ENCODE measurements around the gene TNS3.

Gene TNS3

GRCh38 chr7:47285860-47286491 is 295.9 kb downstream of the TNS3 start:
- no peak for DNase-seq (ENCODE audit: low read depth in 2 of 2)

GRCh38 chr7:47284691-47285635 is 296.9 kb downstream of the TNS3 start:
- no peak for DNase-seq (ENCODE audit: low read depth in 2 of 2)

- no peak for DNase-seq (ENCODE audit: low read depth in 2 of 2)
These were observed 298.3 kb downstream of the TNS3 start for GRCh38 chr7:47283497-47284131.

- DNase-seq (ENCODE audit: low read depth in 2 of 2) = no peak
These were observed 299.0 kb downstream of the TNS3 start for GRCh38 chr7:47282790-47283496.

- no peak for DNase-seq (ENCODE audit: low read depth in 2 of 2)
These were observed 299.8 kb downstream of the TNS3 start for GRCh38 chr7:47281966-47282643.

- DNase-seq (ENCODE audit: low read depth in 2 of 2) = no peak
These were observed 300.8 kb downstream of the TNS3 start for GRCh38 chr7:47281161-47281560.

- no peak for DNase-seq (ENCODE audit: low read depth in 2 of 2)
These were observed 301.8 kb downstream of the TNS3 start for GRCh38 chr7:47280114-47280513.

DNA sequence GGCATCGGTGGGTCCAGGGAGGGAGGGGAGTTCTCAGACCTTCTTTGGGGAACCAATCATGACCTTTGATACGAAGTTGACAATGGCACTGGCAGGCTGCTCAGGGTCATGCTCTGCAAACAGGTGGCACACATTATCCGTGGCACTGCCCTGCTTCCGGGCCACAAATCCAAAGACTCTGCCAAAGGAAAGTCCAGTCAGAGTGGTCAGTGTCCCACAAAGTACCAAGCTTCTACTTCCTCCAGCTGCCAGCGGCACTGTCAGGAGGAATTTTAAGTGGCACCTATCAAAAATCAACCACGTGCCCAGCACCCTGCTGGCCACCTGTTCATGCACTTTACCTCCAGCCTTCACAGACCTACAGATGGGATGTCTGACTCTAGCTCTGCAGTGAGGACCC is 303.9 kb downstream of the TNS3 start:
- no peak for DNase-seq (ENCODE audit: low read depth in 2 of 2)

- no peak for DNase-seq (ENCODE audit: low read depth in 2 of 2)
These were observed 304.6 kb downstream of the TNS3 start for GRCh38 chr7:47277321-47277781.

DNA sequence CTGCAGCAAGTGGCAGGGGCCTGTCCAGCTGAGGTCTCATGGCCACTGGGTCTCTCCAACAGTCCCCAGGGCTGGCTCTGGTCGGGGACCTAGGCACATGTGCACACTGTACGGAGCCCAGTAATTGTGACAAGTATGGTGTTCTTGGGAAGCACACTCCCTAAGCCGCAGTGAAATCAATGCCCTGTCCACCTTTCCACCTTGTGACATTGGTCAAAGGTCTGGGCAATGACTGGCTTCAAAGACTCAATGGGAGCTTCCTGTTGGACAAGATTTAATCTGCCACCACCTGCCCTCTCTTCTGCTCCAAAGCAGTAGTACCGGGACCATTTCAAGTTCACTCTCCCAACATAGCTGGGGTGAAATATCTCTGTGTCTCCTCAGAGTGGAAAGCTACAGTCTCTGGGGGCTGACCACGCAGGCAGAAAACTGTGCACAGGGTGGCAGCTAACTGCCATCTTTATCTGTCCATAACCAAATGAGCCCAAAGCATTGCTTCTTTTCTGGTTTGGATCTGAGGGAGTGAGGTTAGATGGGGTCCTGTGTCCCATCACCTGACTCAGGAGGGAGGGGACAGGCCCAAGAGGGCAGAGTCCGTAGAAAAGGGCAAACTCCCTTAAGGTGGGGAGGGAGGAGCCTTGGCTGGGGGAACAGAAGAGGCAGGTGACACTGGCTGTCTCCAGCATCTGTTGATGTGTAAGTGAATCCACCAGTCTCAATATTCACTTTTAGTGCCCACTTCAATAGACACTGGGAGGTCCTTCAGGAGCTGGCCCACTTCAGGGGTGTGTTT is 307.7 kb downstream of the TNS3 start:
- DNase-seq (ENCODE audit: low read depth in 2 of 2) = no peak

DNA sequence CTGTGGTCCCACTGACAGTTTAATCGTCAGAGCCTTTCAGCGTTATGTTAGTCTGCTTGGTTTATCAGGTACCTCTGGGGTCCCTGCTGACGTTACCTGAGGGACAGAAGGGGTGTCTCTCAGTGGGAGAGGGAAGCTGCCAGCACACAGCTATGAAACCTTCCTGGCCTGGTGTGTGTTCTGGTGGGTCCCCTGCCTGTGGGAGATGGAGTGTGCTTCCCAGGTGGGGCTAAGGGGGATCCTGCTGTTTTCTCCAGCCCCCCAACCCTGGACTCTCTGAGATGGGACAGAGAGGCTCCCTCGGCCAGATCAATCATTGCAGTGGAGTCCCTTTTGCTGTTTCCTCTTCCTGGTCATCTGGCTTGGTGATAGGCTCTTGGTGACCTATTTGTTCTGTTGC is 308.8 kb downstream of the TNS3 start:
- DNase-seq (ENCODE audit: low read depth in 2 of 2) = no peak

GRCh38 chr7:47271749-47272148 is 310.2 kb downstream of the TNS3 start:
- no peak for DNase-seq (ENCODE audit: low read depth in 2 of 2)

DNA sequence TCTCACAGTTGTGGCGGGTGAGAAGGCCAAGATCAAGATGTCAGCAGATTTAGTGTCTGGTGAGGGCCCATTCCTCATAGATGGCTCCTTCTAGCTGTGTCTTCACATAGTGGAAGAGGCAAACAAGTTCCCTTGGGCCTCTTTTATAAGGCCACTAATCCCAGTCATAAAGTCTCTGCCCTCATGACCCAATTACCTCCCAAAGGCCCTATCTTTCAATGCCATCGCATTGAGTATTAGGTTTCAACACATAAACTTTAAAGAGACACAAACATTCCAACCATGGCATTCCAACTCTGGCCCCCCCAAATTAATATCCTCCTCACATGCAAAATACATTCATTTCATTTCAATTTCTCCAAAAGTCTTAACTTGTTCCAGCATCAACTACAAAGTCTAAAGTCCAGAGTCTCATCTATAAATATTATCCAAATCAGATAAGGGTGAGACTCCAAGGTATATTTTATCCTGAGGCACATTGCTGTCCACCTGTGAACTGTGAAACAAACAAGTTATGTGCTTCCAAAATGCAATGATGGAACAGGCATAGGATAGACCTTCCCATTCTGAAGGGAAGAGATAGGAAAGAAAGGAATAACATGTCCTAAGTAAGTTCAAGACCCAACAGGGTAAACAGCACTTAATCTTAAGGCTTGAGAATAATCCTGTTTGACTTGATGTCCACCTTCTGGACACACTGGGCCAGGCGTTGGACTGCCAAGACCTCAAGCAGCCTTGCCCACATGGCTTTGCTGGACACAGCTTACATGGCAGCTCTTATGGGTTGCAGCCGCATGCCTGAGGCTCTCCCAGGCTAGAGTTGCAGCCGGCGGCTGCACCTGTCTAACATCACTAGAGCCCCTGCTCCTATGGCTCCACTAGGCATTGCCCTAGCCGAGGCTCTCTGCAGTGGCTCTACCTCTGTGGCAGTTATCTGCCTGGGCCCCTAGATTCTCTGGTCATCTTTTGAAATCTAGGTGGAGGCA is 312.8 kb downstream of the TNS3 start:
- DNase-seq (ENCODE audit: low read depth in 2 of 2) = no peak

GRCh38 chr7:47267346-47267745 is 314.6 kb downstream of the TNS3 start:
- no peak for DNase-seq (ENCODE audit: low read depth in 2 of 2)

DNA sequence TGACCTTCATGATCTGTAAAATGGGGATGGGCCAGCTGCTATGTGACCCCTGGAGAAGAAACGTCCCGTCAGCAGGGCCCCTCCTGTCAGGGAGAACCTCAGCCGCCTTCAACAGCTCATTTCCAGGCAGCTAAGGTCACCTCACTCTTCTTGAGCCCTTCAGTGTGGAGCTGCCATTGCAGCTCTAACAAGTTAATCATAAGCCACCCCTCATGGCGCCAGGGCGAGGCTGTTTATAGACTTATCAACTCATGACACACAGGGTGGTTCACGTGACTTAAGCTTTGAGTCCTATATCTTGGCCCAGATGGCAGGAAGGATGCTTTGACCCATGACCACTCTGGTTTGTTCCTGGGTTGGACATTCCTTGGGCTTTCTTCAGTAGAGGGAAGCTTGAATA is 315.1 kb downstream of the TNS3 start:
- no peak for DNase-seq (ENCODE audit: low read depth in 2 of 2)

- DNase-seq (ENCODE audit: low read depth in 2 of 2) = no peak
These were observed 315.7 kb downstream of the TNS3 start for GRCh38 chr7:47266131-47266706.

DNA sequence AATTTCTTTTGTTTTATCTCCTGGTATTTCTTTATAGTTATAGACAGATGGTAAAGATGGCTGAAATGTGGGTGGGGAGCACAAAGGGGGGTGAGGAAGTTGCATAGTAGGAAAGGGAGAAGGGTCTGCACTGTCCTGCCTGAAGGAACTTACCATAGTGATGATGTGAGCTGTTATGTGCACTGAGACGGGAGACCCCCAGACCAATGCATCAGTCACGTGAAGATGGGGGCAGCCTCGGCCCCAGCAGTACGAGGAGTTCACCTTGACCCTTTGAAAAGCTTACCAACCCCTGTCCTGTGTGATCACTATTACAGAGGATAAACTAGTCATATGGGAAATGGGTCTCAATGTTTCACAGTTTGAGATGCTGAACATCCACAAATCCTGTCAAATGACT is 316.3 kb downstream of the TNS3 start:
- no peak for DNase-seq (ENCODE audit: low read depth in 2 of 2)

DNA sequence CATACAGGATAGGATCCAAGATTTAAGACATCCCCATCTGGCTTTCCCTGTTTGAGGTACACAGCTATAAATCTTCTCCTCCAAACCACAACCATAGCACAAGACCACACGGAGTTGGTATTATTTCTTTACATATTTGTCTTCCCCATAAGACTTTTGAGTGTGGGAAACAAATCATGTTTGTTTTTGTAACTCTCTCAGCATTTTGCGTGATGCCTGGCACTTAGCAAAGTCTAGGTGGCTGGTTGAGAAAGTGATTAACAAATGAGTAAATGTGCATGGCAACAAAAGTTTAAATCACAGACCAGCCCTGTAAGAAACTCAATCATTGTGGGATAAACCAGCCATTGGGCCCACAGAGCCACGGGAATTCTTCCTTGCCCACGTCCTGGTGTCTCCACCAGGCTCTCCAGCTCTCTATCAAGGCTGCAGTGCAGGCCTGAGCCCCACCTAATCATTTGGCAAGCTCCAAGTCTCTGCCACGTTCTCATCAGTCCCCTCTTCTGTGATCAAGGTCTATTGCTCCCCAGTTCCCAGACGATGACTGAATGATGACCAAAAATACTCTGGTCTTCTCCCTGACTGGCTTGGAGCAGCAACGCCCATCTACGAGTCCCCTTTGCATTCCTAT is 317.8 kb downstream of the TNS3 start:
- DNase-seq (ENCODE audit: low read depth in 2 of 2) = no peak

DNA sequence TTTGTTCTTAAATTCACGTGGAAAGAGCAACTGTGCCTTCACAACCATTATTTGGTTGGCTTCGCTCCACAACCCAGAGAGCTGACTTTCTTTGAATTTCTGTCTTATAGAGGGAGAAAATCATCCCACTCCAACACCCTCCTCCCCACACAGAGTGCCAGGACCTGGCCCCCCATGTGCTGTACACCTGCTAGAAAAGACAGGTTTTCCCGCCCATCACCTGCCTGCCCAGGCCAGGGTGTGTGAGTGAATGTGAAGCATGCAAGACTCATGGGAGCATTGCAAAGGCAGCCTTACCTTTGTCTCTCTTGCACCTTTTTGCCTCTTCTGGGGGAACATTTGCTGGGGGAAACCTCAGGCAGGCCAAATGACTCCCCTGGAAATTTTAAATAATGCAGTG is 319.0 kb downstream of the TNS3 start:
- no peak for DNase-seq (ENCODE audit: low read depth in 2 of 2)

Measured in stimulated activated CD8-positive, alpha-beta memory T cell treated with anti-CD3 and anti-CD28 coated beads, Interleukin-2, amount 100 ng/mL, for 1 hour (primary cell).